Stimulated activated CD4-positive, alpha-beta T cell treated with anti-CD3 and anti-CD28 coated beads, Interleukin-2, amount 100 ng/mL, for 48 hours (primary cell): ENCODE measurements around the gene ADAM8.
"Not testable (repeated sequence)": the region's sequence is repeated elsewhere in the genome, so short reads cannot be mapped to it uniquely, and the experiment has no call there.

ENCODE experiments used
- DNase-seq, 2 donors: peaks; one replicate each; pipeline ENCODE4 v3.0.0-alpha.2; 2020

ADAM8 gene

GRCh38 chr10:133276435-133277201, at the start of gene ADAM8:
Gene ADAM8, minus strand, starts transcription at chr10:133276868. Its CDS starts 51 bp downstream, at chr10:133276817.
- peak; percentile 58 to 78 for DNase-seq

- no peak for DNase-seq
These were observed 49.5 kb upstream of the ADAM8 start for GRCh38 chr10:133326223-133326551.

- no peak for DNase-seq
These were observed 49.0 kb upstream of the ADAM8 start for GRCh38 chr10:133325440-133326222.

GRCh38 chr10:133324857-133325260, 48.2 kb upstream of the ADAM8 start:
- no peak for DNase-seq

- DNase-seq = peak; percentile 41 to 59
These were observed 47.6 kb upstream of the ADAM8 start for GRCh38 chr10:133324198-133324792.

GRCh38 chr10:133322064-133322709, 45.5 kb upstream of the ADAM8 start:
- DNase-seq = not testable (repeated sequence)

GRCh38 chr10:133320852-133321422, 44.3 kb upstream of the ADAM8 start:
- not testable (repeated sequence) for DNase-seq

GRCh38 chr10:133318494-133319127, 41.9 kb upstream of the ADAM8 start:
- DNase-seq = peak; percentile 65 to 73

GRCh38 chr10:133316732-133317131, 40.1 kb upstream of the ADAM8 start:
- no peak for DNase-seq

- no peak for DNase-seq
These were observed 39.6 kb upstream of the ADAM8 start for GRCh38 chr10:133316266-133316665.

- DNase-seq = no peak
These were observed 39.2 kb upstream of the ADAM8 start for GRCh38 chr10:133315847-133316246.

GRCh38 chr10:133314911-133315310, 38.2 kb upstream of the ADAM8 start:
- no peak for DNase-seq

GRCh38 chr10:133313192-133313591, 36.5 kb upstream of the ADAM8 start:
- DNase-seq = no peak

GRCh38 chr10:133312769-133313145, 36.1 kb upstream of the ADAM8 start:
- DNase-seq = no peak

GRCh38 chr10:133312016-133312768, 35.5 kb upstream of the ADAM8 start:
- no peak for DNase-seq

- no peak for DNase-seq
These were observed 34.9 kb upstream of the ADAM8 start for GRCh38 chr10:133311570-133311969.

GRCh38 chr10:133310789-133311188, 34.1 kb upstream of the ADAM8 start:
- no peak for DNase-seq

GRCh38 chr10:133310399-133310755, 33.7 kb upstream of the ADAM8 start:
- DNase-seq = no peak

GRCh38 chr10:133309720-133310398, 33.2 kb upstream of the ADAM8 start:
- no peak for DNase-seq

- DNase-seq = peak; percentile 94 to 98
These were observed 32.5 kb upstream of the ADAM8 start for GRCh38 chr10:133309100-133309719.
